K562 (cell line): ENCODE measurements around the gene XPO4.

Source experiments
- ARID3A ChIP-seq: IDR thresholded peaks from 2 replicates; pipeline ENCODE4 v1.6.1; 2012; ENCODE audit warnings: low read depth, low read length, improper control_type of control experiment, borderline replicate concordance
- GATAD2A ChIP-seq: fragments of 450-650 bp; IDR thresholded peaks from 2 replicates; pipeline ENCODE4 v1.6.1; 2017
- PHB ChIP-seq: fragments of 250-450 bp; sonication (Bioruptor Pico); IDR thresholded peaks from 2 replicates; pipeline ENCODE4 v1.5.0; 2021
- POLR2A ChIP-seq: fragments of 450-650 bp; conservative IDR thresholded peaks from 2 replicates; pipeline ENCODE4 v1.6.1; 2016
- SIN3A ChIP-seq, 2 experiments: fragments of 150-350 bp in 1 of 2; IDR thresholded peaks; 2 replicates each; pipeline ENCODE4 v1.6.1; 2011 to 2016; ENCODE audit warnings: borderline replicate concordance in 2 of 2, low read depth in 2 of 2, low read length in 2 of 2, mild to moderate bottlenecking in 2 of 2, moderate library complexity in 2 of 2; ENCODE audit not compliant: control insufficient read depth in 1 of 2
- TF ChIP-seq, protein P1 (sequence below), 3 experiments: IDR thresholded peaks in 2 of 3; conservative IDR thresholded peaks in 1 of 3; 2 replicates each; pipeline ENCODE4 v1.5.1; 2011 to 2012; ENCODE audit warnings: low read length in 3 of 3, mild to moderate bottlenecking in 3 of 3, control low read depth in 2 of 3, improper control_type of control experiment in 1 of 3, inconsistent platforms in 1 of 3, low read depth in 1 of 3, mixed read lengths in 1 of 3, moderate library complexity in 1 of 3; ENCODE audit not compliant: insufficient read depth in 2 of 3

DNA sequence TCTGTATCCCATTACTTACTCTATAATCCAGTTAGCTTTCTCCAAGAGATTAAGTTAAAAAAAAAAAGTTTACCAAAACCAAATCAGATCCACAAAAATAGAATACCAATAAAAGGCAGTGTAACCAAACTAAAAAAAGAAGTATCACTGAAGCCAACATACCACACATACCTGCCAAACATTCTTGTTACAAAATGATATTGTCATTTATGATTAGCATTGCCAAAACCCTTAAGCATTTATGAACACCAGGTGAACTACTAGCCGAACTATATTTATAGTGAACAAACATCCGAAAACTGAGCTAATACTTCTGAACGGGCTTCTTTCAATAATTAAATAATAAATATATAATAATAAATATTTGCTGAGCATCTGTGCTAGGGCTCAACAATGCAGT is 69.7 kb downstream of the XPO4 start:
- TF ChIP-seq PHB (CRISPR knock-in tag) (no peak), POLR2A (no peak), GATAD2A (no peak), ARID3A (no peak), SIN3A (IDR thresholded peaks at IDR 0.05; ENCODE audit: borderline replicate concordance in 2 of 2, control insufficient read depth in 1 of 2, low read depth in 2 of 2, low read length in 2 of 2) (no peak)
- TF ChIP-seq, protein P1, sequence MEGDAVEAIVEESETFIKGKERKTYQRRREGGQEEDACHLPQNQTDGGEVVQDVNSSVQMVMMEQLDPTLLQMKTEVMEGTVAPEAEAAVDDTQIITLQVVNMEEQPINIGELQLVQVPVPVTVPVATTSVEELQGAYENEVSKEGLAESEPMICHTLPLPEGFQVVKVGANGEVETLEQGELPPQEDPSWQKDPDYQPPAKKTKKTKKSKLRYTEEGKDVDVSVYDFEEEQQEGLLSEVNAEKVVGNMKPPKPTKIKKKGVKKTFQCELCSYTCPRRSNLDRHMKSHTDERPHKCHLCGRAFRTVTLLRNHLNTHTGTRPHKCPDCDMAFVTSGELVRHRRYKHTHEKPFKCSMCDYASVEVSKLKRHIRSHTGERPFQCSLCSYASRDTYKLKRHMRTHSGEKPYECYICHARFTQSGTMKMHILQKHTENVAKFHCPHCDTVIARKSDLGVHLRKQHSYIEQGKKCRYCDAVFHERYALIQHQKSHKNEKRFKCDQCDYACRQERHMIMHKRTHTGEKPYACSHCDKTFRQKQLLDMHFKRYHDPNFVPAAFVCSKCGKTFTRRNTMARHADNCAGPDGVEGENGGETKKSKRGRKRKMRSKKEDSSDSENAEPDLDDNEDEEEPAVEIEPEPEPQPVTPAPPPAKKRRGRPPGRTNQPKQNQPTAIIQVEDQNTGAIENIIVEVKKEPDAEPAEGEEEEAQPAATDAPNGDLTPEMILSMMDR (IDR thresholded peaks at IDR 0.05 in 2 of 3, conservative IDR thresholded peaks at IDR 0.05 in 1 of 3; ENCODE audit: insufficient read depth in 2 of 3, low read depth in 1 of 3, low read length in 3 of 3): no peak
